Frontal cortex (tissue), 4 donors: ENCODE results near the gene CLIC1. TPM values are rescaled to one million over a fixed set of nuclear protein-coding genes. Genes with fewer than 3 reads are reported as not detected.

ENCODE experiments used
- DNase-seq, 2 donors: peaks; one replicate each; pipeline ENCODE4 v3.0.0; 2012; ENCODE audit warnings: low spot score in 2 of 2
- FAIRE-seq: peaks from 2 replicates; lab custom pipeline; 2012; peaks lifted over from hg19 to GRCh38; lab: Jason Lieb, UNC
- total RNA-seq: library from RNA; depleted of rRNA; stranded (reverse); fragments of >200 nt; gene quantifications from one replicate; pipeline ENCODE4 v1.2.3, GENCODE V29; 2014
- donor health status: control.
- donor health status: control.
- donor health status: control.

Gene CLIC1
- total RNA-seq: 26.1 TPM

- FAIRE-seq (no peak), DNase-seq (peak in 1 of 2 donors; percentile 65)
Observed at GRCh38 chr6:31736021-31736767, at the start of gene CLIC1. Gene CLIC1, minus strand, starts transcription at chr6:31736530. Its CDS starts 230 bp downstream, at chr6:31736300.

- no peak for FAIRE-seq
- DNase-seq: no peak
Observed at GRCh38 chr6:31785475-31785874, 49.1 kb upstream of the CLIC1 start.

GRCh38 chr6:31784098-31784925, 48.0 kb upstream of the CLIC1 start:
- no peak for FAIRE-seq
- DNase-seq: no peak

GRCh38 chr6:31782126-31782855, 46.0 kb upstream of the CLIC1 start:
- DNase-seq: no peak
- no peak for FAIRE-seq

GRCh38 chr6:31781244-31782125, 45.2 kb upstream of the CLIC1 start:
- no peak for DNase-seq
- FAIRE-seq: no peak

- no peak for DNase-seq
- FAIRE-seq: no peak
Observed at GRCh38 chr6:31780507-31781243, 44.3 kb upstream of the CLIC1 start.

- DNase-seq (no peak), FAIRE-seq (no peak)
Observed at GRCh38 chr6:31779908-31780307, 43.6 kb upstream of the CLIC1 start.

GRCh38 chr6:31778999-31779885, 42.9 kb upstream of the CLIC1 start:
- no peak for DNase-seq
- no peak for FAIRE-seq

- FAIRE-seq (no peak), DNase-seq (no peak)
Observed at GRCh38 chr6:31778193-31778592, 41.9 kb upstream of the CLIC1 start.

GRCh38 chr6:31777667-31778050, 41.3 kb upstream of the CLIC1 start:
- FAIRE-seq: no peak
- no peak for DNase-seq

GRCh38 chr6:31776989-31777666, 40.8 kb upstream of the CLIC1 start, which contains the start of gene VWA7:
Gene VWA7, minus strand, starts transcription at chr6:31777328. Its CDS starts 549 bp downstream, at chr6:31776779.
- FAIRE-seq (no peak), DNase-seq (peak in 1 of 2 donors; percentile 78)

- FAIRE-seq: no peak
- DNase-seq: no peak
Observed at GRCh38 chr6:31776485-31776988, 40.2 kb upstream of the CLIC1 start.

- DNase-seq (no peak), FAIRE-seq (no peak)
Observed at GRCh38 chr6:31775633-31776484, 39.5 kb upstream of the CLIC1 start.

GRCh38 chr6:31775184-31775583, 38.9 kb upstream of the CLIC1 start:
- DNase-seq: no peak
- no peak for FAIRE-seq

- no peak for FAIRE-seq
- no peak for DNase-seq
Observed at GRCh38 chr6:31771992-31772358, 35.6 kb upstream of the CLIC1 start.

- DNase-seq: no peak
- no peak for FAIRE-seq
Observed at GRCh38 chr6:31770860-31771259, 34.5 kb upstream of the CLIC1 start.
